H7 (cell line): ENCODE data around the gene TBC1D26. TPM values are rescaled to one million over a fixed set of nuclear protein-coding genes. Genes with fewer than 3 reads are reported as not detected.
"Not testable (repeated sequence)": the region's sequence is repeated elsewhere in the genome, so short reads cannot be mapped to it uniquely, and the experiment has no call there.

ENCODE experiments used
- DNase-seq: peaks from one replicate; pipeline ENCODE4 v3.0.0; 2012
- H3K27me3 ChIP-seq: 2 replicates; pipeline ENCODE4 v1.6.0; 2011; ENCODE audit warnings: mild to moderate bottlenecking, low read length; ENCODE audit not compliant: control insufficient read depth, insufficient read depth
- H3K36me3 ChIP-seq: replicated peaks from 2 replicates; pipeline ENCODE4 v1.5.1; 2011; ENCODE audit warnings: low read length; ENCODE audit not compliant: control insufficient read depth, insufficient read depth
- H3K4me3 ChIP-seq: 2 replicates; pipeline ENCODE4 v1.5.1; 2011; ENCODE audit warnings: low read depth, mild to moderate bottlenecking, control low read depth, low read length, moderate library complexity; ENCODE audit not compliant: insufficient read depth
- total RNA-seq: library from RNA; depleted of rRNA; stranded (reverse); fragments of >200 nt; shearing (Covaris generic); gene quantifications from 2 replicates; pipeline ENCODE4 v1.2.3, GENCODE V29; 2014; rRNA removed

Gene TBC1D26
- total RNA-seq, 1 experiment from 2014 or later: 3.8 TPM

GRCh38 chr17:15779119-15779518 lies 47.0 kb downstream of the TBC1D26 start:
- Histone ChIP-seq H3K4me3 (no peak overlapping the region), H3K27me3 (no peaks in the 10 kb centered on the region), H3K36me3 (no peaks in the 10 kb centered on the region)
- DNase-seq: no peak

- Histone ChIP-seq H3K27me3 (no peaks in the 10 kb centered on the region), H3K4me3 (no peak overlapping the region), H3K36me3 (no peaks in the 10 kb centered on the region)
- no peak for DNase-seq
These were observed 48.1 kb downstream of the TBC1D26 start for GRCh38 chr17:15780188-15780587.

GRCh38 chr17:15782866-15783265 lies 50.8 kb downstream of the TBC1D26 start:
- Histone ChIP-seq H3K27me3 (no peaks in the 10 kb centered on the region), H3K4me3 (no peak overlapping the region), H3K36me3 (no peaks in the 10 kb centered on the region)
- peak; percentile 38 for DNase-seq

GRCh38 chr17:15783461-15783860 lies 51.4 kb downstream of the TBC1D26 start:
- DNase-seq: no peak

GRCh38 chr17:15784351-15784750 lies 52.3 kb downstream of the TBC1D26 start:
- not testable (repeated sequence) for H3K27me3 ChIP-seq, H3K36me3 ChIP-seq, DNase-seq, H3K4me3 ChIP-seq

More at GRCh38 chr17:15783461-15783860, 51.4 kb downstream of the TBC1D26 start:
- H3K4me3 ChIP-seq: no peak overlapping the region
- H3K27me3 ChIP-seq: no peaks in the 10 kb centered on the region
- no peaks in the 10 kb centered on the region for H3K36me3 ChIP-seq

- H3K27me3 ChIP-seq, H3K36me3 ChIP-seq, DNase-seq, H3K4me3 ChIP-seq: not testable (repeated sequence)
These were observed 55.4 kb downstream of the TBC1D26 start for GRCh38 chr17:15787363-15788075.

GRCh38 chr17:15788365-15788764 lies 56.3 kb downstream of the TBC1D26 start:
- H3K4me3 ChIP-seq, H3K27me3 ChIP-seq, DNase-seq, H3K36me3 ChIP-seq: not testable (repeated sequence)

Other genes with a start within 250 kb of the TBC1D26 start
- 7.1 and 15.1 TPM in 2 replicates for gene TVP23C, start 168.8 kb upstream of the TBC1D26 start, total RNA-seq
- not detected in 2 replicates for gene FBXW10B, start 112.6 kb upstream of the TBC1D26 start, total RNA-seq
- gene TRIM16, start 48.0 kb upstream of the TBC1D26 start, total RNA-seq: 17.1 and 21.9 TPM in 2 replicates
- gene ZNF286A, start 32.5 kb upstream of the TBC1D26 start, total RNA-seq: 49.9 and 58.9 TPM in 2 replicates
- 3.9 and 4.6 TPM in 2 replicates for gene ADORA2B, start 212.8 kb downstream of the TBC1D26 start, total RNA-seq